Loucy (cell line): ENCODE results near the gene MOB3B.
"Not testable (repeated sequence)": the region's sequence is repeated elsewhere in the genome, so short reads cannot be mapped to it uniquely, and the experiment has no call there.

Source experiments
- H2AFZ ChIP-seq: fragments of 200-600 bp; sonication (generic); 2 replicates; pipeline ENCODE4 v1.6.0; 2016; ENCODE audit warnings: antibody characterized with exemption, mild to moderate bottlenecking, low read length, moderate library complexity
- H3F3A ChIP-seq: fragments of 200-600 bp; 2 replicates; pipeline ENCODE4 v1.6.0; 2016; ENCODE audit warnings: antibody characterized with exemption, low read depth, mild to moderate bottlenecking
- H3K27me3 ChIP-seq: fragments of 200-600 bp; sonication (generic); 2 replicates; pipeline ENCODE4 v1.6.1; 2014; ENCODE audit warnings: low read length, mild to moderate bottlenecking; ENCODE audit not compliant: insufficient read depth, poor library complexity, severe bottlenecking
- H3K36me3 ChIP-seq: fragments of 200-600 bp; sonication (generic); 2 replicates; pipeline ENCODE4 v1.6.1; 2016; ENCODE audit warnings: low read length; ENCODE audit not compliant: insufficient read depth
- H3K4me1 ChIP-seq: fragments of 200-600 bp; sonication (generic); 2 replicates; pipeline ENCODE4 v1.5.1; 2014; ENCODE audit warnings: low read length, mild to moderate bottlenecking; ENCODE audit not compliant: insufficient read depth, poor library complexity, severe bottlenecking
- H3K4me2 ChIP-seq: fragments of 200-600 bp; sonication (generic); 2 replicates; pipeline ENCODE4 v1.6.0; 2014; ENCODE audit warnings: antibody characterized with exemption, low read length, low read depth, mild to moderate bottlenecking; ENCODE audit not compliant: poor library complexity, severe bottlenecking
- H3K4me3 ChIP-seq: fragments of 200-600 bp; sonication (generic); 2 replicates; pipeline ENCODE4 v1.5.1; 2014; ENCODE audit warnings: low read length, mild to moderate bottlenecking, mixed read lengths; ENCODE audit not compliant: poor library complexity, severe bottlenecking
- H3K79me2 ChIP-seq: fragments of 200-600 bp; sonication (generic); 2 replicates; pipeline ENCODE4 v1.6.1; 2014; ENCODE audit warnings: low read length; ENCODE audit not compliant: insufficient read depth
- H3K9ac ChIP-seq: fragments of 200-600 bp; sonication (generic); 2 replicates; pipeline ENCODE4 v1.6.0; 2014; ENCODE audit warnings: mild to moderate bottlenecking, low read depth, low read length, moderate library complexity; ENCODE audit not compliant: poor library complexity, severe bottlenecking
- H3K9me2 ChIP-seq: fragments of 200-600 bp; sonication (generic); replicated peaks from 2 replicates; pipeline ENCODE4 v1.6.1; 2016; ENCODE audit warnings: low read depth, low read length, mixed read lengths
- H3K9me3 ChIP-seq: fragments of 200-600 bp; sonication (generic); 2 replicates; pipeline ENCODE4 v1.6.1; 2014; ENCODE audit warnings: mild to moderate bottlenecking, antibody characterized with exemption, low read length, low read depth; ENCODE audit not compliant: insufficient read depth
- H4K20me1 ChIP-seq: fragments of 200-600 bp; sonication (generic); 2 replicates; pipeline ENCODE4 v1.6.0; 2014; ENCODE audit warnings: antibody characterized with exemption, low read length, mild to moderate bottlenecking; ENCODE audit not compliant: insufficient read depth, poor library complexity, severe bottlenecking
- EZH2phosphoT487 ChIP-seq: fragments of 200-600 bp; IDR thresholded peaks from 2 replicates; pipeline ENCODE4 v1.6.1; 2018; ENCODE audit warnings: antibody characterized with exemption, mild to moderate bottlenecking, moderate library complexity, borderline replicate concordance
- TF ChIP-seq, protein P1 (sequence below): fragments of 200-600 bp; sonication (generic); conservative IDR thresholded peaks from 2 replicates; pipeline ENCODE4 v1.5.1; 2014; ENCODE audit warnings: mild to moderate bottlenecking, antibody characterized with exemption, low read length

Gene MOB3B

GRCh38 chr9:27503623-27504022 is 26.0 kb downstream of the MOB3B start:
- H3K9ac ChIP-seq = no peak overlapping the region
- H3K4me2 ChIP-seq = no peak overlapping the region
- H3K4me1 ChIP-seq = peaks cover 9% of the 10 kb centered on the region
- H3K79me2 ChIP-seq = no peaks in the 10 kb centered on the region
- no peaks in the 10 kb centered on the region for H3K36me3 ChIP-seq
- no peaks in the 10 kb centered on the region for H3K9me2 ChIP-seq
- H3F3A ChIP-seq = no peaks in the 10 kb centered on the region
- H2AFZ ChIP-seq = no peak overlapping the region
- no peak for TF ChIP-seq EZH2phosphoT487
- TF ChIP-seq, protein P1, sequence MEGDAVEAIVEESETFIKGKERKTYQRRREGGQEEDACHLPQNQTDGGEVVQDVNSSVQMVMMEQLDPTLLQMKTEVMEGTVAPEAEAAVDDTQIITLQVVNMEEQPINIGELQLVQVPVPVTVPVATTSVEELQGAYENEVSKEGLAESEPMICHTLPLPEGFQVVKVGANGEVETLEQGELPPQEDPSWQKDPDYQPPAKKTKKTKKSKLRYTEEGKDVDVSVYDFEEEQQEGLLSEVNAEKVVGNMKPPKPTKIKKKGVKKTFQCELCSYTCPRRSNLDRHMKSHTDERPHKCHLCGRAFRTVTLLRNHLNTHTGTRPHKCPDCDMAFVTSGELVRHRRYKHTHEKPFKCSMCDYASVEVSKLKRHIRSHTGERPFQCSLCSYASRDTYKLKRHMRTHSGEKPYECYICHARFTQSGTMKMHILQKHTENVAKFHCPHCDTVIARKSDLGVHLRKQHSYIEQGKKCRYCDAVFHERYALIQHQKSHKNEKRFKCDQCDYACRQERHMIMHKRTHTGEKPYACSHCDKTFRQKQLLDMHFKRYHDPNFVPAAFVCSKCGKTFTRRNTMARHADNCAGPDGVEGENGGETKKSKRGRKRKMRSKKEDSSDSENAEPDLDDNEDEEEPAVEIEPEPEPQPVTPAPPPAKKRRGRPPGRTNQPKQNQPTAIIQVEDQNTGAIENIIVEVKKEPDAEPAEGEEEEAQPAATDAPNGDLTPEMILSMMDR = no peak
- H3K9me3 ChIP-seq = no peaks in the 10 kb centered on the region
- H3K27me3 ChIP-seq = no peaks in the 10 kb centered on the region
- no peaks in the 10 kb centered on the region for H4K20me1 ChIP-seq
- H3K4me3 ChIP-seq = no peak overlapping the region

- H2AFZ ChIP-seq, H3F3A ChIP-seq, H4K20me1 ChIP-seq, H3K9me3 ChIP-seq, H3K9ac ChIP-seq, H3K36me3 ChIP-seq, H3K9me2 ChIP-seq, H3K4me2 ChIP-seq, H3K27me3 ChIP-seq, H3K4me1 ChIP-seq, H3K79me2 ChIP-seq, H3K4me3 ChIP-seq: not testable (repeated sequence)
Observed at GRCh38 chr9:27500902-27501301, 28.7 kb downstream of the MOB3B start.

- Histone ChIP-seq H4K20me1 (no peaks in the 10 kb centered on the region), H3K79me2 (no peaks in the 10 kb centered on the region), H3K9ac (no peak overlapping the region), H3K4me1 (peaks cover 9% of the 10 kb centered on the region), H3K27me3 (no peaks in the 10 kb centered on the region), H3K9me2 (no peaks in the 10 kb centered on the region), H2AFZ (no peak overlapping the region), H3K4me2 (peak overlapping the region; percentile 30), H3K4me3 (peak overlapping the region; percentile 34), H3K9me3 (no peaks in the 10 kb centered on the region), H3F3A (no peaks in the 10 kb centered on the region), H3K36me3 (no peaks in the 10 kb centered on the region)
- TF ChIP-seq EZH2phosphoT487 = no peak
- TF ChIP-seq, protein P1 = no peak
Observed at GRCh38 chr9:27499451-27499850, 30.2 kb downstream of the MOB3B start.

DNA sequence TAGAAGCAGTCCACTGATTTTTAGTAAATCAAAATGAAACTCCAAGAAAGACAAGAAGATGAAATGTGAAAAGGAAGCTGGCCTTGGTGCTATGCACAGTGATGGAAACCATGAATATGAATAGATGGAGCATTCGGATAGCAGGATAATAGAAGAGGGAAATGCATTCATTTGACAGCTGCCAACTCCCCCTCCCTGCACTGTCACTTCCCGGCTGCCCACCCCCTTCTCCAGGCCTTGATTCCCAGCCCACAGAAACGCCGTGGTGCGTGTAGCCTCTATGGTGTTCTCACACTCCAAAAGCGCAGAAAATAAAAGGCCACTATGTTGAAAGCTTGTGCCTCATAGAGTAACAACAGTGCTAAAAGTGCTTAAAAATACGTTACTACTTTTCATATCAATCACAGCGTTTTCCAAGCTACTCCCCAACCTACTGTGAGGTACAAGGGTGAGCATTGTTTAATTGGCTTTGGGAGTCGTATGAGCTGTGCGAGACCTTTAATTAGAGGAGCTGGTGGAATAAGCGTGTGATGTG is 31.7 kb downstream of the MOB3B start:
- Histone ChIP-seq H3K4me1 (peaks cover 9% of the 10 kb centered on the region), H3K9ac (no peak overlapping the region), H2AFZ (no peak overlapping the region), H3K4me2 (no peak overlapping the region), H3K9me3 (no peaks in the 10 kb centered on the region), H4K20me1 (no peaks in the 10 kb centered on the region), H3K9me2 (no peaks in the 10 kb centered on the region), H3F3A (no peaks in the 10 kb centered on the region), H3K4me3 (no peak overlapping the region), H3K27me3 (no peaks in the 10 kb centered on the region), H3K79me2 (no peaks in the 10 kb centered on the region), H3K36me3 (no peaks in the 10 kb centered on the region)
- TF ChIP-seq EZH2phosphoT487 = no peak
- TF ChIP-seq, protein P1 = no peak
